SK-N-SH treated with all-trans-retinoic acid at 6 μM for 48 hours (cell line): ENCODE results near the gene AMH.

Experiments used
- ATAC-seq: fragments of 200-7000 bp; cut with Tn5 transposase; 3 replicates; pipeline ENCODE4 v1.9.1; 2020; ENCODE audit warnings: mild to moderate bottlenecking, moderate library complexity
- ARNTL ChIP-seq: fragments of 450-650 bp; formaldehyde crosslinking; IDR thresholded peaks from 2 replicates; pipeline ENCODE4 v1.5.0; 2020; ENCODE audit warnings: low read depth, mild to moderate bottlenecking, moderate library complexity, borderline replicate concordance
- BACH2 ChIP-seq: fragments of 250-450 bp; sonication (Bioruptor Pico); IDR thresholded peaks from 2 replicates; pipeline ENCODE4 v1.9.0; 2021; ENCODE audit warnings: mild to moderate bottlenecking, borderline replicate concordance
- CSDC2 ChIP-seq: fragments of 250-450 bp; sonication (Bioruptor Pico); IDR thresholded peaks from 2 replicates; pipeline ENCODE4 v1.5.0; 2020; ENCODE audit warnings: mild to moderate bottlenecking, moderate library complexity
- GLIS3 ChIP-seq: fragments of 250-450 bp; sonication (Bioruptor Pico); IDR thresholded peaks from 2 replicates; pipeline ENCODE4 v1.5.0; 2020; ENCODE audit warnings: mild to moderate bottlenecking, moderate library complexity
- ISL1 ChIP-seq: fragments of 250-450 bp; sonication (Bioruptor Pico); IDR thresholded peaks from 2 replicates; pipeline ENCODE4 v2.1.2; 2022; ENCODE audit warnings: mild to moderate bottlenecking, moderate library complexity
- OSR1 ChIP-seq: fragments of 250-450 bp; sonication (Bioruptor Pico); IDR thresholded peaks from 2 replicates; pipeline ENCODE4 v1.8.0; 2022; ENCODE audit warnings: moderate library complexity, mild to moderate bottlenecking, inconsistent platforms
- PPARA ChIP-seq: fragments of 250-450 bp; sonication (Bioruptor Pico); IDR thresholded peaks from 2 replicates; pipeline ENCODE4 v1.5.0; 2020; ENCODE audit warnings: mild to moderate bottlenecking, borderline replicate concordance
- RARB ChIP-seq: fragments of 250-450 bp; sonication (Bioruptor Pico); IDR thresholded peaks from 2 replicates; pipeline ENCODE4 v1.8.0; 2021; ENCODE audit warnings: mild to moderate bottlenecking, moderate library complexity
- SNAI2 ChIP-seq: fragments of 250-450 bp; sonication (Bioruptor Pico); IDR thresholded peaks from 2 replicates; pipeline ENCODE4 v1.5.0; 2020; ENCODE audit warnings: mild to moderate bottlenecking, moderate library complexity
- TCF4 ChIP-seq: fragments of 250-450 bp; sonication (Bioruptor Pico); IDR thresholded peaks from 2 replicates; pipeline ENCODE4 v1.8.0; 2021; ENCODE audit warnings: mild to moderate bottlenecking, moderate library complexity, borderline replicate concordance
- TOX ChIP-seq: fragments of 250-450 bp; sonication (Bioruptor Pico); IDR thresholded peaks from 2 replicates; pipeline ENCODE4 v1.8.0; 2021; ENCODE audit warnings: mild to moderate bottlenecking, moderate library complexity, borderline replicate concordance
- ZC3H10 ChIP-seq: fragments of 250-450 bp; sonication (Bioruptor Pico); IDR thresholded peaks from 2 replicates; pipeline ENCODE4 v1.5.1; 2021; ENCODE audit warnings: mild to moderate bottlenecking, moderate library complexity
- ZFP3 ChIP-seq: fragments of 250-450 bp; sonication (Bioruptor Pico); IDR thresholded peaks from 2 replicates; pipeline ENCODE4 v1.5.0; 2020; ENCODE audit warnings: mild to moderate bottlenecking, moderate library complexity
- ZFP30 ChIP-seq: fragments of 450-650 bp; formaldehyde crosslinking; IDR thresholded peaks from 2 replicates; pipeline ENCODE4 v1.5.0; 2022; ENCODE audit warnings: mild to moderate bottlenecking, moderate library complexity
- ZNF565 ChIP-seq: fragments of 450-650 bp; formaldehyde crosslinking; conservative IDR thresholded peaks from 2 replicates; pipeline ENCODE4 v1.5.0; 2020; ENCODE audit warnings: low read depth, mild to moderate bottlenecking, moderate library complexity
- ZNF70 ChIP-seq: fragments of 450-650 bp; formaldehyde crosslinking; IDR thresholded peaks from 2 replicates; pipeline ENCODE4 v1.5.0; 2020; ENCODE audit warnings: mild to moderate bottlenecking, moderate library complexity
- ZNF8 ChIP-seq: fragments of 450-650 bp; formaldehyde crosslinking; IDR thresholded peaks from 2 replicates; pipeline ENCODE4 v1.5.0; 2020; ENCODE audit warnings: mild to moderate bottlenecking, moderate library complexity
- TF ChIP-seq, protein P1 (sequence below): fragments of 250-450 bp; sonication (Bioruptor Pico); IDR thresholded peaks from 2 replicates; pipeline ENCODE4 v1.5.0; 2020; ENCODE audit warnings: mild to moderate bottlenecking, moderate library complexity
- TF ChIP-seq, protein P2 (sequence below): fragments of 250-450 bp; sonication (Bioruptor Pico); IDR thresholded peaks from 2 replicates; pipeline ENCODE4 v1.8.0; 2021; ENCODE audit warnings: low read depth, mild to moderate bottlenecking, moderate library complexity, borderline replicate concordance
- TF ChIP-seq, protein P3 (sequence below): fragments of 250-450 bp; sonication (Bioruptor Pico); IDR thresholded peaks from 2 replicates; pipeline ENCODE4 v1.5.1; 2021; ENCODE audit warnings: mild to moderate bottlenecking, moderate library complexity
- TF ChIP-seq, protein P4 (sequence below): fragments of 250-450 bp; sonication (Bioruptor Pico); IDR thresholded peaks from 2 replicates; pipeline ENCODE4 v1.8.0; 2020; ENCODE audit warnings: mild to moderate bottlenecking, moderate library complexity, borderline replicate concordance

Gene AMH

DNA sequence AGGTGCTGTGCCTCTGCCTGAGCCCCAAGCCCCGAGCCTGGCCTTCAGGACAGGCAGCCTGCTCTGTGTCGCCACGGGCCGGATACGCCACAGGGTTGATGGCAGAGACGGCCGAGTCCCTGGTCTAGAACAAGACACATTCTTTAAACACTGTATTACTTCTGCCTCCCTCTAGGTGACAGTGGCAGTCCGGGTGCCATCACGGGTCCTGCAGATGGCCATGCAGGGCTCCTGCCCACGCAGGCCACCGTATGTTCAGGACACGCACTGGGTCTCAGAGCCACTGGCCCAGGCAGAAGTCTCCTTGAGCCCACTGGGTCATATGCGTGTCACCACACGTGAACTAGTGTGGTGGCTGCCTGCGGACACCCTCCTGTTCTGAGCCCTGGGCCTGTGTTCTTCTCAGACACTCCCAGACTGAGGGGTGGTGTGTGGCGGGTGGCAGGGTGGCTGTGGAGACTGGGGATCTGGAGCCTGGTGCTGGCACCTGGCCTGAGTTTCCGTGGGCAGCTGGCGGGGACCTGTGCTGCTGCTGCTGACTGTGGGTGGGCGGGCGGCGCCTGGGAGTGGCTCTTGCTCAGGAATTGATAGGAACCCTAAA is 17.4 kb upstream of the AMH start:
- TF ChIP-seq, protein P1, sequence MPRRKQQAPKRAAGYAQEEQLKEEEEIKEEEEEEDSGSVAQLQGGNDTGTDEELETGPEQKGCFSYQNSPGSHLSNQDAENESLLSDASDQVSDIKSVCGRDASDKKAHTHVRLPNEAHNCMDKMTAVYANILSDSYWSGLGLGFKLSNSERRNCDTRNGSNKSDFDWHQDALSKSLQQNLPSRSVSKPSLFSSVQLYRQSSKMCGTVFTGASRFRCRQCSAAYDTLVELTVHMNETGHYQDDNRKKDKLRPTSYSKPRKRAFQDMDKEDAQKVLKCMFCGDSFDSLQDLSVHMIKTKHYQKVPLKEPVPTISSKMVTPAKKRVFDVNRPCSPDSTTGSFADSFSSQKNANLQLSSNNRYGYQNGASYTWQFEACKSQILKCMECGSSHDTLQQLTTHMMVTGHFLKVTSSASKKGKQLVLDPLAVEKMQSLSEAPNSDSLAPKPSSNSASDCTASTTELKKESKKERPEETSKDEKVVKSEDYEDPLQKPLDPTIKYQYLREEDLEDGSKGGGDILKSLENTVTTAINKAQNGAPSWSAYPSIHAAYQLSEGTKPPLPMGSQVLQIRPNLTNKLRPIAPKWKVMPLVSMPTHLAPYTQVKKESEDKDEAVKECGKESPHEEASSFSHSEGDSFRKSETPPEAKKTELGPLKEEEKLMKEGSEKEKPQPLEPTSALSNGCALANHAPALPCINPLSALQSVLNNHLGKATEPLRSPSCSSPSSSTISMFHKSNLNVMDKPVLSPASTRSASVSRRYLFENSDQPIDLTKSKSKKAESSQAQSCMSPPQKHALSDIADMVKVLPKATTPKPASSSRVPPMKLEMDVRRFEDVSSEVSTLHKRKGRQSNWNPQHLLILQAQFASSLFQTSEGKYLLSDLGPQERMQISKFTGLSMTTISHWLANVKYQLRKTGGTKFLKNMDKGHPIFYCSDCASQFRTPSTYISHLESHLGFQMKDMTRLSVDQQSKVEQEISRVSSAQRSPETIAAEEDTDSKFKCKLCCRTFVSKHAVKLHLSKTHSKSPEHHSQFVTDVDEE (CRISPR knock-in tag), result no peak
- TF ChIP-seq RARB (CRISPR knock-in tag), result no peak
- peak; percentile 2; the same call in 2 of the 3 replicates for ATAC-seq

DNA sequence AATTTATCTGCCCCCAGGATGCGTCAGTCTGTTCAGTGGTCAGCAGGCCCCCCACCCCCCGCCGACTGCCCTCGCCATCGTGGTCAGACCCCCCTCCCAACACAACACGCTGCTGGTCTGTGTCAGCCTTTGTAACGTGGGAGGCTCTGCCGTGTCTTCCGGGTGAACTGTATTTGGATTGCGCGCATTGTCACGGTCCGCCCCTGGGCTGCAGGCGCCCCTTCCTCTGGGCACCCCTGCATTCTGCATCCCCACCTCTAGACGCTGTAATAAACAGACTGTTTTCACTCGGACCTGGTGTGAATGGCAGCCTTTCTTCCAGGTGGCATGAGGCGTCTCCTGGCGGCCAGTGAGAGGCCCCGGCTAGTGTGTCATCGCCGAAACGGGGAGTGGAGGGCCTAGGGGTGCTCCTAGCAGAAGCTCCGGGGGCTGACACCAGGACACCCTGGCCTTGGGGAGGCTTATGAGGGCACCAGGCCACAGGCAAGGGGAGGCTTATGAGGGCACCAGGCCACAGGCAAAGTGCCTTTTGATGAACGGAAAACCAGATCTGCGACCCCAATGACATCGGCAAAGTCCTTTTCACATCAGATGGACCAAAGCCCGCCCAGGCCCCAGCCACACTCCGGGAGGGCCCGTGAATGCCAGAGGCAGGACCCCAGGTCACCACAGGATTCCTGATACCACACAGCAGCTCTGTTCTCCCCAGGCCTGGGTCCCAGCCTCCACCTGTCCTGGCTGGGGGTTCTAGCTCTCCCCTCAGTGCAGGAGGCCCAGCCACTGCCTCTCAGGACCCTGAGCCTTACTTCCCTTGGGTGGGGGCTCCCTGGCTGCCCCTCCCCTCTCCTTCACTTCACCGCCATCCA is 16.6 kb upstream of the AMH start:
- ATAC-seq, result no peak
- no peak for TF ChIP-seq SNAI2 (CRISPR knock-in tag)
- TF ChIP-seq GLIS3 (CRISPR knock-in tag), result no peak
- TF ChIP-seq PPARA (CRISPR knock-in tag), result no peak
- TF ChIP-seq CSDC2 (CRISPR knock-in tag), result no peak
- TF ChIP-seq ZNF8 (CRISPR knock-in tag), result no peak
- no peak for TF ChIP-seq ARNTL
- TF ChIP-seq, protein P2, sequence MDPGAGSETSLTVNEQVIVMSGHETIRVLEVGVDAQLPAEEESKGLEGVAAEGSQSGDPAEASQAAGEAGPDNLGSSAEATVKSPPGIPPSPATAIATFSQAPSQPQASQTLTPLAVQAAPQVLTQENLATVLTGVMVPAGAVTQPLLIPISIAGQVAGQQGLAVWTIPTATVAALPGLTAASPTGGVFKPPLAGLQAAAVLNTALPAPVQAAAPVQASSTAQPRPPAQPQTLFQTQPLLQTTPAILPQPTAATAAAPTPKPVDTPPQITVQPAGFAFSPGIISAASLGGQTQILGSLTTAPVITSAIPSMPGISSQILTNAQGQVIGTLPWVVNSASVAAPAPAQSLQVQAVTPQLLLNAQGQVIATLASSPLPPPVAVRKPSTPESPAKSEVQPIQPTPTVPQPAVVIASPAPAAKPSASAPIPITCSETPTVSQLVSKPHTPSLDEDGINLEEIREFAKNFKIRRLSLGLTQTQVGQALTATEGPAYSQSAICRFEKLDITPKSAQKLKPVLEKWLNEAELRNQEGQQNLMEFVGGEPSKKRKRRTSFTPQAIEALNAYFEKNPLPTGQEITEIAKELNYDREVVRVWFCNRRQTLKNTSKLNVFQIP (CRISPR knock-in tag), result no peak
- TF ChIP-seq ZFP30 (CRISPR knock-in tag), result no peak
- TF ChIP-seq, protein P3, sequence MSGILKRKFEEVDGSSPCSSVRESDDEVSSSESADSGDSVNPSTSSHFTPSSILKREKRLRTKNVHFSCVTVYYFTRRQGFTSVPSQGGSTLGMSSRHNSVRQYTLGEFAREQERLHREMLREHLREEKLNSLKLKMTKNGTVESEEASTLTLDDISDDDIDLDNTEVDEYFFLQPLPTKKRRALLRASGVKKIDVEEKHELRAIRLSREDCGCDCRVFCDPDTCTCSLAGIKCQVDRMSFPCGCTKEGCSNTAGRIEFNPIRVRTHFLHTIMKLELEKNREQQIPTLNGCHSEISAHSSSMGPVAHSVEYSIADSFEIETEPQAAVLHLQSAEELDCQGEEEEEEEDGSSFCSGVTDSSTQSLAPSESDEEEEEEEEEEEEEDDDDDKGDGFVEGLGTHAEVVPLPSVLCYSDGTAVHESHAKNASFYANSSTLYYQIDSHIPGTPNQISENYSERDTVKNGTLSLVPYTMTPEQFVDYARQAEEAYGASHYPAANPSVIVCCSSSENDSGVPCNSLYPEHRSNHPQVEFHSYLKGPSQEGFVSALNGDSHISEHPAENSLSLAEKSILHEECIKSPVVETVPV, result no peak
- TF ChIP-seq ISL1 (CRISPR knock-in tag), result no peak
- no peak for TF ChIP-seq ZNF565 (CRISPR knock-in tag)
- no peak for TF ChIP-seq ZFP3
- no peak for TF ChIP-seq ZNF70 (CRISPR knock-in tag)
- TF ChIP-seq TCF4 (CRISPR knock-in tag), result no peak
- no peak for TF ChIP-seq TOX (CRISPR knock-in tag)

DNA sequence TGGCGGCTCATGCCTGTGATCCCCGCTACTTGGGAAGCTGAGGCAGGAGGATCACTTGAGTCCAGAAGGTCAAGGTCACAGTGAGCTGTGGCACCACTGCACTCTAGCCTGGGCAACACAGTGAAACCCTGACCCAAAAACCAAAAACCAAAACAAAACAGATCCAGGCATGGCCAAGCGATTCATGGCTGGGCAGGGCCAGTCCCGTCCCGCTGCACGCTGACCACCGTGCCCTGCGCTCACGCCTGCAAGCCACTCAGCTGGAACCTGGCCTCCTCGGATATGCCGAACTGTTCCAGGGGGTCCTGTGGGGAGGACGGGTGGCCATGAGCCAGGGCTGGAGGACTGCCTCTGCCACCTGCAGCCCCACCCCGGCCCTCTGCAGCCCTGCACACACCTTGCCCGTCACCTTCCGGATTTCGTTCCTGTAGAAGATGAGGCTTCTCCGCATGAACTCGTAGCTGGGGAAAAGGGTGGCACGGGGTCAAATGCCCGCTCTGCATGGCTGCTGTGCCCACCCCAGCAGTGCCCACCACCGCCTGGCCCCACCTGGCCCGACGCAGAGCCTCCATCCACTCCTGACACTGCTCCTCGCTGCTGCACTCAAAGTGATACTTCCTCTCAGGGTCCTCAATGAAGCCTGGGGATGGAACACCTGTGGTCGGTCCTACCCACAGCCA is 15.4 kb upstream of the AMH start:
- ATAC-seq, result no peak
- TF ChIP-seq BACH2 (CRISPR knock-in tag) (no peak), RARB (CRISPR knock-in tag) (no peak), ZFP3 (no peak), ZNF8 (CRISPR knock-in tag) (no peak), ZNF70 (CRISPR knock-in tag) (no peak), GLIS3 (CRISPR knock-in tag) (no peak), TOX (CRISPR knock-in tag) (no peak), ZFP30 (CRISPR knock-in tag) (no peak), ZC3H10 (CRISPR knock-in tag) (no peak), SNAI2 (CRISPR knock-in tag) (no peak), OSR1 (CRISPR knock-in tag) (no peak)
- TF ChIP-seq, protein P4, sequence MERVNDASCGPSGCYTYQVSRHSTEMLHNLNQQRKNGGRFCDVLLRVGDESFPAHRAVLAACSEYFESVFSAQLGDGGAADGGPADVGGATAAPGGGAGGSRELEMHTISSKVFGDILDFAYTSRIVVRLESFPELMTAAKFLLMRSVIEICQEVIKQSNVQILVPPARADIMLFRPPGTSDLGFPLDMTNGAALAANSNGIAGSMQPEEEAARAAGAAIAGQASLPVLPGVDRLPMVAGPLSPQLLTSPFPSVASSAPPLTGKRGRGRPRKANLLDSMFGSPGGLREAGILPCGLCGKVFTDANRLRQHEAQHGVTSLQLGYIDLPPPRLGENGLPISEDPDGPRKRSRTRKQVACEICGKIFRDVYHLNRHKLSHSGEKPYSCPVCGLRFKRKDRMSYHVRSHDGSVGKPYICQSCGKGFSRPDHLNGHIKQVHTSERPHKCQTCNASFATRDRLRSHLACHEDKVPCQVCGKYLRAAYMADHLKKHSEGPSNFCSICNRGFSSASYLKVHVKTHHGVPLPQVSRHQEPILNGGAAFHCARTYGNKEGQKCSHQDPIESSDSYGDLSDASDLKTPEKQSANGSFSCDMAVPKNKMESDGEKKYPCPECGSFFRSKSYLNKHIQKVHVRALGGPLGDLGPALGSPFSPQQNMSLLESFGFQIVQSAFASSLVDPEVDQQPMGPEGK, result no peak
- TF ChIP-seq, protein P1 (CRISPR knock-in tag), result no peak
- TF ChIP-seq, protein P2 (CRISPR knock-in tag), result no peak
- TF ChIP-seq, protein P3, result no peak
